ENCODE results near the gene CEMIP2.

GRCh38 chr9:71766663-71767062 lies 1.6 kb downstream of the CEMIP2 start:
- no peak for TF ChIP-seq CTCF (IDR thresholded peaks at IDR 0.05; ENCODE audit: insufficient read depth, low read length, poor library complexity, severe bottlenecking)
- no peak for TF ChIP-seq EZH2phosphoT487 (conservative IDR thresholded peaks at IDR 0.05; ENCODE audit: low read length)

Data from SU-DHL-6 (cell line).